Measurements from ENCODE around the gene CCDC179. TPM values are rescaled to one million over a fixed set of nuclear protein-coding genes. Genes with fewer than 3 reads are reported as not detected.

CCDC179 gene
- not detected in 3 replicates for total RNA-seq (2021)
- not detected for Bru-seq, nascent RNA
- long read RNA-seq, experiment 1 = 0 reads
- long read RNA-seq, experiment 2 = 0 reads
- long read RNA-seq, experiment 3 = 0 reads

- ATAC-seq = peak; percentile 77
- Mint-ChIP-seq H3K4me3 (no peak within 1 kb of the TSS), H3K27ac (no peak within 1 kb of the TSS), H3K4me1 (peaks cover 9% of the 10 kb centered on the region), H3K9me3 (peaks cover 16% of the 10 kb centered on the region), H3K27me3 (ENCODE audit: low read depth) (no peaks in the 10 kb centered on the region), H3K36me3 (no peaks in the 10 kb centered on the region)
- ChIA-PET CTCF (interaction anchor here (2.5 kb wide), 1 partner anchor 16 kb away, joined by 7 read pairs; no protein-coding TSS in a partner anchor), POLR2A (no interaction called here)
- DNase-seq (ENCODE audit: low spot score) = peak; percentile 11
- TF ChIP-seq ZNF532 (CRISPR knock-in tag; IDR thresholded peaks at IDR 0.05; ENCODE audit: borderline replicate concordance) (no peak), NFATC4 (CRISPR knock-in tag; IDR thresholded peaks at IDR 0.05) (no peak), ESRRA (CRISPR knock-in tag; IDR thresholded peaks at IDR 0.05; ENCODE audit: borderline replicate concordance) (no peak), HMGXB4 (CRISPR knock-in tag; IDR thresholded peaks at IDR 0.05) (no peak), ZNF416 (CRISPR knock-in tag; IDR thresholded peaks at IDR 0.05) (no peak), ERG (CRISPR knock-in tag; IDR thresholded peaks at IDR 0.05) (no peak), STAT6 (CRISPR knock-in tag; conservative IDR thresholded peaks at IDR 0.05; ENCODE audit: low read depth) (no peak), ATF2 (CRISPR knock-in tag; IDR thresholded peaks at IDR 0.05; ENCODE audit: borderline replicate concordance, low read depth) (no peak), ELF4 (CRISPR knock-in tag; IDR thresholded peaks at IDR 0.05; ENCODE audit: low read depth) (no peak), IRF2 (CRISPR knock-in tag; IDR thresholded peaks at IDR 0.05; ENCODE audit: borderline replicate concordance, low read depth) (no peak), PRRX2 (CRISPR knock-in tag; IDR thresholded peaks at IDR 0.05) (no peak), ZNF121 (CRISPR knock-in tag; IDR thresholded peaks at IDR 0.05) (no peak), FOXJ3 (CRISPR knock-in tag; IDR thresholded peaks at IDR 0.05; ENCODE audit: borderline replicate concordance) (no peak), ZNF219 (CRISPR knock-in tag; IDR thresholded peaks at IDR 0.05; ENCODE audit: borderline replicate concordance) (no peak), CREB1 (CRISPR knock-in tag; IDR thresholded peaks at IDR 0.05) (no peak), EMX1 (CRISPR knock-in tag; IDR thresholded peaks at IDR 0.05) (no peak), CTCF (IDR thresholded peaks at IDR 0.05) (no peak), AR (CRISPR knock-in tag; IDR thresholded peaks at IDR 0.05) (no peak), CDX4 (CRISPR knock-in tag; IDR thresholded peaks at IDR 0.05; ENCODE audit: borderline replicate concordance) (no peak)
Measured at GRCh38 chr11:22860241-22860640, at the start of gene CCDC179. Gene CCDC179 (minus strand): TSS chr11:22860474. CDS start chr11:22860421, 53 bp downstream.

All from WTC11 (cell line).